ENCODE data around the gene ZNF385B. TPM values are rescaled to one million over a fixed set of nuclear protein-coding genes. Genes with fewer than 3 reads are reported as not detected.
A peak's percentile ranks its signal among the peaks of the same experiment; 100 is the strongest.

Gene ZNF385B
- polyA plus RNA-seq, 1 of the 3 experiments (the other 2 are of a cell fraction), result 0.16 TPM

GRCh38 chr2:179524809-179525339, 336.5 kb downstream of the ZNF385B start:
- Histone ChIP-seq H3K4me3 (ENCODE audit: low read depth in 2 of 2, low read length in 1 of 2) (no peak overlapping the region), H3F3A (replicated peaks; ENCODE audit: insufficient read depth) (no peaks in the 10 kb centered on the region), H3K4me2 (no peak overlapping the region), H3K27ac (ENCODE audit: low read depth in 2 of 2, low read length in 1 of 2) (no peak overlapping the region), H3K27me3 (ENCODE audit: insufficient read depth) (no peaks in the 10 kb centered on the region), H3K9me2 (no peaks in the 10 kb centered on the region), H2AFZ (ENCODE audit: low read depth) (no peak overlapping the region), H3K9me3 (no peaks in the 10 kb centered on the region), H3K4me1 (ENCODE audit: control insufficient read depth in 1 of 2, insufficient read depth in 2 of 2, low read depth in 1 of 2, low read length in 1 of 2) (no peaks in the 10 kb centered on the region), H3K79me2 (ENCODE audit: insufficient read depth) (no peaks in the 10 kb centered on the region), H3K9ac (no peak overlapping the region), H4K20me1 (ENCODE audit: insufficient read depth) (no peaks in the 10 kb centered on the region), H3K36me3 (replicated peaks in 1 of 2; ENCODE audit: control insufficient read depth in 1 of 2, insufficient read depth in 2 of 2, low read length in 1 of 2) (no peaks in the 10 kb centered on the region)
- ChIA-PET POLR2A (no interaction called here), CTCF (no interaction called here)
- no peak for DNase-seq
- WGBS (ENCODE audit: low lambda C conversion rate), result 81% methylated on average over 5 of the region's 5 CpGs
- TF ChIP-seq JUND (IDR thresholded peaks at IDR 0.05), result no peak
- no peak for TF ChIP-seq MXI1 (IDR thresholded peaks at IDR 0.05; ENCODE audit: low read depth, low read length)
- no peak for TF ChIP-seq TAF1 (IDR thresholded peaks at IDR 0.05; ENCODE audit: borderline replicate concordance, low read depth, low read length)
- TF ChIP-seq ELF1 (IDR thresholded peaks at IDR 0.05), result no peak
- TF ChIP-seq POLR2AphosphoS5 (IDR thresholded peaks at IDR 0.05; ENCODE audit: low read depth, low read length), result no peak
- TF ChIP-seq IRF3 (IDR thresholded peaks at IDR 0.05; ENCODE audit: low read depth, low read length), result no peak
- TF ChIP-seq PBX3 (IDR thresholded peaks at IDR 0.05), result no peak

- ChIA-PET POLR2A (no interaction called here), CTCF (interaction anchor here (0.6 kb wide), 1 partner anchor 386 kb away, joined by 3 read pairs; no protein-coding TSS in a partner anchor)
- no peaks in the 10 kb centered on the region for H3K36me3 ChIP-seq (replicated peaks in 1 of 2; ENCODE audit: control insufficient read depth in 1 of 2, insufficient read depth in 2 of 2, low read length in 1 of 2)
- 0 out of 2 replicates have a peak, but pooled peaks cover 2% of the 10 kb centered on the region for H3K9me2 ChIP-seq
- 29% methylated on average over 1 of the region's 1 CpG for WGBS (ENCODE audit: low lambda C conversion rate)
- no peaks in the 10 kb centered on the region for H3K9me3 ChIP-seq
- H3K27me3 ChIP-seq (ENCODE audit: insufficient read depth), result no peaks in the 10 kb centered on the region
- H3K27ac ChIP-seq (ENCODE audit: low read depth in 2 of 2, low read length in 1 of 2), result no peak overlapping the region
- no peaks in the 10 kb centered on the region for H3F3A ChIP-seq (replicated peaks; ENCODE audit: insufficient read depth)
- H3K4me2 ChIP-seq, result no peak overlapping the region
- H2AFZ ChIP-seq (ENCODE audit: low read depth), result peak overlapping the region; percentile 70; the same call in 1 of the 2 replicates
- no peak overlapping the region for H3K4me3 ChIP-seq (ENCODE audit: low read depth in 2 of 2, low read length in 1 of 2)
- no peak for DNase-seq
- H3K4me1 ChIP-seq (ENCODE audit: control insufficient read depth in 1 of 2, insufficient read depth in 2 of 2, low read depth in 1 of 2, low read length in 1 of 2), result no peaks in the 10 kb centered on the region
- no peaks in the 10 kb centered on the region for H4K20me1 ChIP-seq (ENCODE audit: insufficient read depth)
- H3K79me2 ChIP-seq (ENCODE audit: insufficient read depth), result no peaks in the 10 kb centered on the region
- H3K9ac ChIP-seq, result no peak overlapping the region
- TF ChIP-seq RFX5 (IDR thresholded peaks at IDR 0.05; ENCODE audit: low read length) (no peak), FOSL2 (IDR thresholded peaks at IDR 0.05; ENCODE audit: borderline replicate concordance, low read depth) (no peak), MXI1 (IDR thresholded peaks at IDR 0.05; ENCODE audit: low read depth, low read length) (no peak), IRF3 (IDR thresholded peaks at IDR 0.05; ENCODE audit: low read depth, low read length) (no peak), USF1 (IDR thresholded peaks at IDR 0.05; ENCODE audit: borderline replicate concordance, low read depth) (no peak), REST (IDR thresholded peaks at IDR 0.05; ENCODE audit: low read depth, low read length) (no peak), NRF1 (IDR thresholded peaks at IDR 0.05; ENCODE audit: low read depth, low read length) (no peak), FOXJ3 (CRISPR knock-in tag; IDR thresholded peaks at IDR 0.05) (no peak), EZH2phosphoT487 (IDR thresholded peaks at IDR 0.05; ENCODE audit: borderline replicate concordance, low read depth) (no peak), MEF2A (IDR thresholded peaks at IDR 0.05; ENCODE audit: borderline replicate concordance, low read depth) (no peak), CTCF (IDR thresholded peaks at IDR 0.05) (no peak)
Measured at GRCh38 chr2:179521944-179522343, 339.5 kb downstream of the ZNF385B start.
